Heart left ventricle (tissue), 16 donors: ENCODE data around the gene MFAP3. TPM values are rescaled to one million over a fixed set of nuclear protein-coding genes. Genes with fewer than 3 reads are reported as not detected.
"Not testable (repeated sequence)": the region's sequence is repeated elsewhere in the genome, so short reads cannot be mapped to it uniquely, and the experiment has no call there.

ENCODE experiments used
- ATAC-seq, 4 donors: fragments of 200-7000 bp; cut with Tn5 transposase; one replicate each; pipeline ENCODE4 v1.9.1; 2020 to 2022; ENCODE audit warnings: moderate library complexity in 4 of 4, mild to moderate bottlenecking in 3 of 4, moderate number of reproducible peaks in 1 of 4
- DNase-seq, 5 donors: peaks; one replicate each; pipeline ENCODE4 v3.0.0-alpha.2; 2020
- H3K27ac ChIP-seq, 12 donors: fragments of 200-600 bp; sonication (generic) in 4 of 12; one replicate each; pipeline versions ENCODE4 v1.5.0 to v1.8.0; 2016 to 2022; ENCODE audit warnings: mild to moderate bottlenecking in 2 of 12
- H3K27me3 ChIP-seq, 9 donors: fragments of 200-600 bp; sonication (generic) in 2 of 9; one replicate each; pipeline versions ENCODE4 v1.5.1 to v1.8.0; 2016 to 2022; ENCODE audit warnings: mild to moderate bottlenecking in 3 of 9
- H3K36me3 ChIP-seq, 9 donors: fragments of 200-600 bp; sonication (generic) in 2 of 9; one replicate each; pipeline versions ENCODE4 v1.5.0 to v1.8.0; 2018 to 2022; ENCODE audit warnings: mild to moderate bottlenecking in 2 of 9
- H3K4me1 ChIP-seq, 12 donors: fragments of 200-600 bp; sonication (generic) in 4 of 12; one replicate each; pipeline versions ENCODE4 v1.5.0 to v1.8.0; 2016 to 2022; ENCODE audit warnings: mild to moderate bottlenecking in 3 of 12
- H3K4me3 ChIP-seq, 12 donors: fragments of 200-600 bp; sonication (generic) in 4 of 12; one replicate each; pipeline versions ENCODE4 v1.5.0 to v1.8.0; 2017 to 2022; ENCODE audit warnings: mild to moderate bottlenecking in 9 of 12, moderate library complexity in 4 of 12
- H3K9me3 ChIP-seq, 12 donors: fragments of 200-600 bp; sonication (generic) in 4 of 12; one replicate each; pipeline versions ENCODE4 v1.5.0 to v1.8.0; 2016 to 2022; ENCODE audit warnings: mild to moderate bottlenecking in 1 of 12
- POLR2A ChIP-seq, 2 donors: fragments of 450-650 bp; IDR thresholded peaks; one replicate each; pipeline ENCODE4 v1.6.1; 2017; ENCODE audit warnings: antibody characterized with exemption in 2 of 2, mild to moderate bottlenecking in 2 of 2, moderate library complexity in 2 of 2
- WGBS, 4 donors: extraction: QIAGEN DNeasy Blood & Tissue Kit in 2 of 4; methylation state at CpG; one replicate each; pipeline versions ENCODE4 v1.1.5 to v1.1.7; 2013 to 2018; 5-methylcytosine and 5-hydroxymethylcytosine counted together
- intact Hi-C, 10 donors: fragments of 100-400 bp; cut with DNase I; formaldehyde crosslinking; loops; one replicate each; pipeline versions ENCODE4 v1.11.1 to v1.14.2; 2022
- polyA plus RNA-seq, 2 donors: library from polyadenylated mRNA; stranded (reverse); fragments of 200-250 nt; gene quantifications; one replicate each; pipeline ENCODE4 v1.2.3, GENCODE V29; 2013
- total RNA-seq, 9 donors: library from RNA; depleted of rRNA in 2 of 9; stranded (reverse); fragments of >200 nt in 2 of 9; fragmentation: NEBNext Ultra II Directional in 3 of 9; extraction: Animal tissue kit (Norgen Biotek cat#: 25700) in 3 of 9; gene quantifications; one replicate each; pipeline versions ENCODE4 v1.1.0 to v1.2.4, GENCODE V29; 2016 to 2023
- TF ChIP-seq, protein P1 (sequence below), 12 donors: fragments of 200-600 bp; sonication (generic) in 4 of 12; IDR thresholded peaks; one replicate each; pipeline versions ENCODE4 v1.5.0 to v1.8.0; 2018 to 2022; ENCODE audit warnings: antibody characterized with exemption in 12 of 12, mild to moderate bottlenecking in 5 of 12
- donor health status: ischemic (EF 13 %, LVEDD 7.1; RV severe dilation, severe dysfunction).
- donor health status: healthy with polysubstance abuse.
- donor health status: DM: no; HTN: yes; CAD: no.
- donor health status: DM: no; HTN: no; CAD: no.
- donor health status: ischemic (EF 25% LVEDD 6.9; RV normal size, moderate dysfunction).
- donor health status: ischemic (EF 25% LVEDD 5.7; RV mildly dilated, moderate dysfunction).
- donor health status: healthy.
- donor health status: DM: yes; HTN: yes; CAD: no.
- donor health status: ischemic (EF 35%, LVEDD 5.7; RV mildly dilated, moderate dysfunction).
- donor health status: nonischemic (EF 11% LVEDD 7.7; RV severe dilation, severe dysfunction).
- donor health status: DM: yes; HTN: yes; CAD: no.
- donor health status: PGD.
- donor health status: ischemic (EF 29% LVEDD 5.4; RV normal size, mild dysfunction).
- donor health status: nonischemic (EF 23%, LVEDD 6.1; RV moderate dilation, normal function).

The MFAP3 gene
- total and polyA plus RNA-seq, 11 donors: 2.3 to 52.0 (median 38.6) TPM

- no peak for TF ChIP-seq POLR2A (IDR thresholded peaks at IDR 0.05)
- TF ChIP-seq, protein P1, sequence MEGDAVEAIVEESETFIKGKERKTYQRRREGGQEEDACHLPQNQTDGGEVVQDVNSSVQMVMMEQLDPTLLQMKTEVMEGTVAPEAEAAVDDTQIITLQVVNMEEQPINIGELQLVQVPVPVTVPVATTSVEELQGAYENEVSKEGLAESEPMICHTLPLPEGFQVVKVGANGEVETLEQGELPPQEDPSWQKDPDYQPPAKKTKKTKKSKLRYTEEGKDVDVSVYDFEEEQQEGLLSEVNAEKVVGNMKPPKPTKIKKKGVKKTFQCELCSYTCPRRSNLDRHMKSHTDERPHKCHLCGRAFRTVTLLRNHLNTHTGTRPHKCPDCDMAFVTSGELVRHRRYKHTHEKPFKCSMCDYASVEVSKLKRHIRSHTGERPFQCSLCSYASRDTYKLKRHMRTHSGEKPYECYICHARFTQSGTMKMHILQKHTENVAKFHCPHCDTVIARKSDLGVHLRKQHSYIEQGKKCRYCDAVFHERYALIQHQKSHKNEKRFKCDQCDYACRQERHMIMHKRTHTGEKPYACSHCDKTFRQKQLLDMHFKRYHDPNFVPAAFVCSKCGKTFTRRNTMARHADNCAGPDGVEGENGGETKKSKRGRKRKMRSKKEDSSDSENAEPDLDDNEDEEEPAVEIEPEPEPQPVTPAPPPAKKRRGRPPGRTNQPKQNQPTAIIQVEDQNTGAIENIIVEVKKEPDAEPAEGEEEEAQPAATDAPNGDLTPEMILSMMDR (IDR thresholded peaks at IDR 0.05): no peak
- DNase-seq (no peak), ATAC-seq (peak in 1 of 4 donors; percentile 45)
- Histone ChIP-seq H3K4me3 (no peak overlapping the region), H3K27me3 (no peaks in the 10 kb centered on the region), H3K4me1 (peaks cover 0 to 27% (median 14%) of the 10 kb centered on the region in 12 donors), H3K36me3 (peaks cover 0 to 36% (median 24%) of the 10 kb centered on the region in 9 donors), H3K27ac (peak overlapping the region; percentile 66 to 89 (median 82)), H3K9me3 (no peaks in the 10 kb centered on the region)
- 43 to 61% (median 53%) methylated on average over 7 of the region's 7 CpGs for WGBS, 4 donors
- intact Hi-C loops: loop anchor here in 2 of 10 donors (2.0 to 5.0 kb wide), 2 partner anchors 35 to 36 kb away; partner anchors contain the start of genes FAM114A2 (in 2 of the 2) and MFAP3 (in 2 of the 2)
Measured at GRCh38 chr5:154002511-154003020, 36.2 kb upstream of the MFAP3 start.

DNA sequence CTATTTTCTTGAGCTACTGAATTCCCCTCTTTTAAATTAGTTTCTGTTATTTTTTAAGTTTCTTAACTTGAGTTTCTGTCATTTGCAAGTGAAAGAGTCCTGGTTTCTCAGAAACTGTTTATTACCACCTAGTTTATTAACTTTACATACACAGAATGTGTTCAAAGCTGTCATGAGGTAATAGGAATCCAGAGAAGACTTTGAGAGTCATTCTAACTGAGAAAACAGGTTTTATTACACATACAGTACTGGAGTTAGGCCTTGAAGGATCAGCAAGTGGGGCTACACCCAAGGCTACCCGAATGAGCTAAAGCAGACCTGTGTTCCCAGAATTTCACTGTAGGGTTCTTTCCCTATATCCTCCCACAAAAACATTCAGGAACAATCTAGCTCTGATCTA, 33.1 kb upstream of the MFAP3 start:
- no peaks in the 10 kb centered on the region for H3K9me3 ChIP-seq
- peaks cover 0 to 29% (median 19%) of the 10 kb centered on the region in 9 donors for H3K36me3 ChIP-seq
- H3K4me1 ChIP-seq: peaks cover 0 to 32% (median 18%) of the 10 kb centered on the region in 12 donors
- H3K27me3 ChIP-seq: no peaks in the 10 kb centered on the region
- WGBS, 4 donors: 92 to 100% (median 95%) methylated on average over 1 of the region's 1 CpG
- no peak overlapping the region for H3K4me3 ChIP-seq
- no peak for DNase-seq
- ATAC-seq: no peak
- TF ChIP-seq, protein P1 (IDR thresholded peaks at IDR 0.05): no peak
- TF ChIP-seq POLR2A (IDR thresholded peaks at IDR 0.05): no peak
- H3K27ac ChIP-seq: peak overlapping the region in 8 of 12 donors; percentile 3 to 89 (median 31)
- intact Hi-C loops: no loop called here

DNA sequence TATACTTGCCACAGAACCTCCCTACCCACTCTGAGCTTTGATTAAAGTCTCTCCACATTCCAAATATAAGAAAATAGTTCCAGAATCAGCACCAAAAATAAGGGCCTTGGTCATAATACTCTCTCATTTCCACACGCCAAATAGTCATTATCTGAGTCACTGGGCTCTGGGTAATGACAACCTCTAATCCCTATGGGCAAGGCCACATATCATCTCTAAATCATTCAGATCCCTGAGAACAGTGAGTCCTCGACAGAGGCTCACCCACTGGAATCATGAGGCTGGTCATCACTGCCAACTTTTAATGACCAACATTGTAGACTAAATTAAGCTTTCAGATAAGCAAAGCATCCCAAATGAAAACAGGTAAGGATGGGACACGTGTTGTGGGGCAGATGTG, 28.1 kb upstream of the MFAP3 start:
- intact Hi-C loops: no loop called here
- Histone ChIP-seq H3K9me3 (no peaks in the 10 kb centered on the region), H3K4me1 (peaks cover 0 to 16% (median 0%) of the 10 kb centered on the region in 12 donors), H3K27ac (no peak overlapping the region), H3K36me3 (peaks cover 0 to 34% (median 22%) of the 10 kb centered on the region in 9 donors), H3K4me3 (no peak overlapping the region), H3K27me3 (no peaks in the 10 kb centered on the region)
- DNase-seq (no peak), ATAC-seq (peak in 1 of 4 donors; percentile 35)
- TF ChIP-seq, protein P1 (IDR thresholded peaks at IDR 0.05): no peak
- TF ChIP-seq POLR2A (IDR thresholded peaks at IDR 0.05): no peak
- 25 to 52% (median 32%) methylated on average over 3 of the region's 3 CpGs for WGBS, 4 donors

- H3K4me1 ChIP-seq: peaks cover 0 to 15% (median 0%) of the 10 kb centered on the region in 12 donors
- H3K36me3 ChIP-seq: peaks cover 0 to 43% (median 23%) of the 10 kb centered on the region in 9 donors
- peak; percentile 37 to 89 (median 56) for ATAC-seq
- TF ChIP-seq, protein P1 (IDR thresholded peaks at IDR 0.05): no peak
- no peak for TF ChIP-seq POLR2A (IDR thresholded peaks at IDR 0.05)
- 53 to 61% (median 55%) methylated on average over 4 of the region's 4 CpGs for WGBS, 4 donors
- H3K4me3 ChIP-seq: no peak overlapping the region
- DNase-seq: peak; percentile 15 to 57 (median 38)
- peaks cover 0 to 3% (median 0%) of the 10 kb centered on the region in 12 donors for H3K9me3 ChIP-seq
- intact Hi-C loops: no loop called here
- H3K27me3 ChIP-seq: no peaks in the 10 kb centered on the region
- H3K27ac ChIP-seq: peak overlapping the region in 11 of 12 donors; percentile 2 to 71 (median 58)
Measured at GRCh38 chr5:154015071-154015693, 23.6 kb upstream of the MFAP3 start.

DNA sequence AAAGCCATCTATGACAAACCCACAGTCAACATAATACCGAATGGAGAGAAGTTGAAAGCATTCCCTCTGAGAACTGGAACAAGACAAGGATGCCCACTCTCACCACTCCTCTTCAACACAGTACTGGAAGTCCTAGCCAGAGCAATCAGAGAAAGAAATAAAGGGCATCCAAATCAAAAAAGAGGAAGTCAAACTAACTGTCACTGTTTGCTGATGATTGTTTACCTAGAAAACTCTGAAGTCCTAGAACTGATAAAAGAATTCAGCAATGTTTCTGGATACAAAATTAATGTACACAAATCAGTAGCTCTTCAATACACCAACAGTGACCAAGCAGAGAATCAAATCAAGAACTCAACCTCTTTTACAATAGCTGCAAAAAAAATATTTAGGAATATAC, 19.8 kb upstream of the MFAP3 start:
- ATAC-seq, intact Hi-C loops, H3K27ac ChIP-seq, H3K27me3 ChIP-seq, H3K4me3 ChIP-seq, H3K9me3 ChIP-seq, H3K4me1 ChIP-seq, DNase-seq: not testable (repeated sequence)
- peaks cover 0 to 35% (median 16%) of the 10 kb centered on the region in 9 donors for H3K36me3 ChIP-seq
- 95 to 100% (median 97%) methylated on average over 1 of the region's 1 CpG for WGBS, 4 donors
